Endothelial cell of umbilical vein (primary cell): ENCODE measurements around the gene TET2. TPM values are rescaled to one million over a fixed set of nuclear protein-coding genes. Genes with fewer than 3 reads are reported as not detected.

Experiments
- BruUV-seq: library from RNA; stranded (reverse); fragments of 400-500 nt; replicated peaks from 2 replicates; lab custom pipeline; 2021; lab: Mats Ljungman, UMichigan
- CTCF ChIA-PET: fragments of 300-600, 350-600 bp; sonication (Branson Sonifier 250); formaldehyde crosslinking; loops from one replicate; lab custom pipeline; 2021; ENCODE audit warnings: antibody characterized with exemption, inconsistent platforms; lab: Charles Lee
- POLR2A ChIA-PET: fragments of 300-600, 350-600 bp; sonication (Branson Sonifier 250); formaldehyde crosslinking; loops from one replicate; lab custom pipeline; 2021; ENCODE audit warnings: antibody characterized with exemption, inconsistent platforms; lab: Charles Lee
- DNase-seq: peaks from one replicate; pipeline ENCODE4 v3.0.0-alpha.2; 2011; ENCODE audit warnings: low read depth, low spot score
- FAIRE-seq: peaks from 2 replicates; lab custom pipeline; 2011; peaks lifted over from hg19 to GRCh38; lab: Jason Lieb, UNC
- H2AFZ ChIP-seq: 2 replicates; pipeline ENCODE4 v1.6.0; 2012; ENCODE audit warnings: low read depth, low read length, control low read depth, inconsistent platforms
- H3K27ac ChIP-seq: 2 replicates; pipeline ENCODE4 v1.5.1; 2011; ENCODE audit warnings: low read depth, mild to moderate bottlenecking, control low read depth, low read length, moderate library complexity; ENCODE audit not compliant: insufficient read depth
- H3K27me3 ChIP-seq, 2 experiments: 2 replicates each; pipeline versions ENCODE4 v1.6.0 to v1.6.1; 2011; ENCODE audit warnings: low read length in 2 of 2, mixed read lengths in 1 of 2; ENCODE audit not compliant: control insufficient read depth in 2 of 2, insufficient read depth in 2 of 2
- H3K36me3 ChIP-seq, 2 experiments: 2 replicates in 1 of 2; 3 replicates in 1 of 2; pipeline ENCODE4 v1.5.1; 2011; ENCODE audit warnings: low read length in 2 of 2, mild to moderate bottlenecking in 1 of 2, moderate library complexity in 1 of 2; ENCODE audit not compliant: control insufficient read depth in 2 of 2, insufficient read depth in 2 of 2; ENCODE audit errors: extremely low read depth in 1 of 2
- H3K4me1 ChIP-seq: 3 replicates; pipeline ENCODE4 v1.5.1; 2011; ENCODE audit warnings: mild to moderate bottlenecking, low read length; ENCODE audit not compliant: control insufficient read depth, insufficient read depth; ENCODE audit errors: extremely low read depth
- H3K4me2 ChIP-seq: 2 replicates; pipeline ENCODE4 v1.6.1; 2011; ENCODE audit warnings: low read length, control low read depth, mixed read lengths; ENCODE audit not compliant: insufficient read depth
- H3K4me3 ChIP-seq, 3 experiments: fragments of 200-600 bp in 1 of 3; sonication (generic), shearing (Covaris generic) in 1 of 3; replicated peaks in 1 of 3; 2 replicates each; pipeline ENCODE4 v1.5.1; 2011 to 2016; ENCODE audit warnings: control low read depth in 3 of 3, low read length in 3 of 3, mild to moderate bottlenecking in 2 of 3, inconsistent platforms in 1 of 3, low read depth in 1 of 3, moderate library complexity in 1 of 3; ENCODE audit not compliant: insufficient read depth in 1 of 3
- H3K79me2 ChIP-seq: 2 replicates; pipeline ENCODE4 v1.6.0; 2012; ENCODE audit warnings: low read length, inconsistent platforms; ENCODE audit not compliant: control insufficient read depth, insufficient read depth
- H3K9ac ChIP-seq: replicated peaks from 2 replicates; pipeline ENCODE3; 2011; ENCODE audit warnings: low read length, control low read depth; ENCODE audit not compliant: insufficient read depth; ENCODE audit errors: extremely low read depth
- H3K9me1 ChIP-seq: replicated peaks from 3 replicates; pipeline ENCODE4 v1.6.0; 2011; ENCODE audit warnings: mild to moderate bottlenecking, low read length; ENCODE audit not compliant: control insufficient read depth, insufficient read depth; ENCODE audit errors: extremely low read depth
- H3K9me3 ChIP-seq: replicated peaks from 2 replicates; pipeline ENCODE4 v1.5.1; 2012; ENCODE audit warnings: low read length, inconsistent platforms; ENCODE audit not compliant: control insufficient read depth, insufficient read depth
- H4K20me1 ChIP-seq: replicated peaks from 2 replicates; pipeline ENCODE3; 2011; ENCODE audit warnings: mild to moderate bottlenecking, low read length; ENCODE audit not compliant: control insufficient read depth, insufficient read depth; ENCODE audit errors: extremely low read depth
- EZH2 ChIP-seq: IDR thresholded peaks from 2 replicates; pipeline ENCODE4 v1.6.1; 2012; ENCODE audit warnings: borderline replicate concordance, low read depth, mild to moderate bottlenecking, moderate library complexity, low read length, inconsistent platforms; ENCODE audit not compliant: severe bottlenecking
- FOS ChIP-seq: IDR thresholded peaks from 2 replicates; pipeline ENCODE4 v1.6.1; 2011; ENCODE audit warnings: mild to moderate bottlenecking, low read length, moderate library complexity, borderline replicate concordance; ENCODE audit not compliant: insufficient read depth
- GATA2 ChIP-seq: IDR thresholded peaks from 2 replicates; pipeline ENCODE4 v1.7.0; 2011; ENCODE audit warnings: low read depth, mild to moderate bottlenecking, moderate library complexity, mixed read lengths, low read length; ENCODE audit not compliant: insufficient read length, insufficient read depth
- JUN ChIP-seq: IDR thresholded peaks from 2 replicates; pipeline ENCODE4 v1.6.1; 2011; ENCODE audit warnings: borderline replicate concordance, low read depth; ENCODE audit not compliant: insufficient read length, insufficient read depth
- MYC ChIP-seq: IDR thresholded peaks from one replicate; pipeline ENCODE4 v1.6.1; 2011; ENCODE audit warnings: mild to moderate bottlenecking, low read depth, low read length
- dilution Hi-C: fragments of 300-500 bp; cut with MboI; formaldehyde crosslinking; loops from one replicate; pipeline ENCODE4 v1.15.0; 2019; ENCODE audit warnings: low sequenced_read_pairs; ENCODE audit not compliant: extremely low pct_ligation_motif_present
- intact Hi-C: fragments of 100-400 bp; cut with micrococcal nuclease; formaldehyde crosslinking; loops from one replicate; pipeline ENCODE4 v1.10.0; 2022
- polyA plus RNA-seq, 4 experiments: library from polyadenylated mRNA; depleted of rRNA in 3 of 4; stranded (reverse) in 3 of 4; unstranded in 1 of 4; fragments of >200 nt; gene quantifications; 2 replicates each; pipeline versions ENCODE4 v1.2.1 to v1.2.3, GENCODE V29; 2011 to 2012; ENCODE audit warnings: missing spikeins in 1 of 4
- total RNA-seq: library from RNA; stranded (reverse); gene quantifications from 2 replicates; pipeline ENCODE4 v1.2.3, GENCODE V29; 2021

Gene TET2
- total and polyA plus RNA-seq, 2 donors (not counting 3 experiments of a cell fraction or from before 2014, with no cell fraction given): 4.8 to 17.5 TPM

- ChIA-PET POLR2A (no interaction called here), CTCF (interaction anchor here (0.8 to 1.6 kb wide), 6 partner anchors 10 to 521 kb away, joined by 3 to 4 read pairs (median 3); partner anchors contain the start of gene TET2)
- dilution Hi-C loops (no loop called here), intact Hi-C loops (no loop called here)
- FAIRE-seq (no peak), DNase-seq (peak; percentile 63)
- peaks cover 72% of the 10 kb centered on the region for H3K4me1 ChIP-seq
- peak overlapping the region; percentile 77 for H3K27ac ChIP-seq
- TF ChIP-seq GATA2: peak; percentile 82
- TF ChIP-seq FOS: peak; percentile 7
- no peak for TF ChIP-seq MYC
- TF ChIP-seq JUN: peak; percentile 10
- no peak for TF ChIP-seq EZH2
- peaks cover 2% of the 10 kb centered on the region for H3K9me1 ChIP-seq
- peak overlapping the region; percentile 9 for H3K9ac ChIP-seq
- BruUV-seq: TSS peak; percentile 63
- no peak overlapping the region for H2AFZ ChIP-seq
- H3K27me3 ChIP-seq: no peaks in the 10 kb centered on the region
- H3K36me3 ChIP-seq: no peaks in the 10 kb centered on the region
- H3K4me2 ChIP-seq: peak overlapping the region; percentile 83
- no peak overlapping the region for H3K4me3 ChIP-seq
- peaks cover 8% of the 10 kb centered on the region for H3K79me2 ChIP-seq
- no peaks in the 10 kb centered on the region for H3K9me3 ChIP-seq
- H4K20me1 ChIP-seq: no peaks in the 10 kb centered on the region
Observed at GRCh38 chr4:105194328-105195231, 47.9 kb downstream of the TET2 start.
